CD4-positive, alpha-beta memory T cell (primary cell): ENCODE data around the gene VEGFC. TPM values are rescaled to one million over a fixed set of nuclear protein-coding genes. Genes with fewer than 3 reads are reported as not detected.

Source experiments
- CTCF ChIA-PET: fragments of 350-600 bp; sonication (Branson Sonifier 250); formaldehyde crosslinking; loops from one replicate; lab custom pipeline; 2021; ENCODE audit warnings: inconsistent platforms; ENCODE audit not compliant: partially characterized antibody; lab: Charles Lee
- POLR2A ChIA-PET: fragments of 350-600 bp; sonication (Branson Sonifier 250); formaldehyde crosslinking; loops from one replicate; lab custom pipeline; 2021; ENCODE audit not compliant: partially characterized antibody; lab: Charles Lee
- DNase-seq, 5 donors: peaks; one replicate each; pipeline versions ENCODE4 v3.0.0 to v3.0.0-alpha.2; 2020 to 2022; ENCODE audit warnings: mixed read lengths in 1 of 5
- H3K27ac ChIP-seq: one replicate; pipeline ENCODE4 v1.7.0; 2013; ENCODE audit warnings: low read depth, low read length
- H3K27me3 ChIP-seq: 2 replicates; pipeline ENCODE4 v1.7.0; 2013; ENCODE audit warnings: mild to moderate bottlenecking, low read length, moderate library complexity; ENCODE audit not compliant: insufficient read depth
- H3K36me3 ChIP-seq: 2 replicates; pipeline ENCODE4 v1.7.0; 2013; ENCODE audit warnings: mild to moderate bottlenecking, low read length, moderate library complexity; ENCODE audit not compliant: insufficient read depth
- H3K4me1 ChIP-seq: 2 replicates; pipeline ENCODE4 v1.7.0; 2013; ENCODE audit warnings: mild to moderate bottlenecking, low read length, moderate library complexity; ENCODE audit not compliant: insufficient read depth
- H3K4me3 ChIP-seq, 2 donors: one replicate each; pipeline ENCODE4 v1.7.0; 2013; ENCODE audit warnings: low read length in 2 of 2, mild to moderate bottlenecking in 1 of 2
- H3K9me3 ChIP-seq, 2 donors: one replicate each; pipeline ENCODE4 v1.7.0; 2013; ENCODE audit warnings: low read length in 2 of 2, control low read depth in 1 of 2; ENCODE audit not compliant: control insufficient read depth in 1 of 2
- H3K27ac Mint-ChIP-seq, 7 donors: one replicate each; pipeline ENCODE4 v1.8.0; 2020 to 2021; ENCODE audit warnings: mixed read lengths in 7 of 7, mild to moderate bottlenecking in 6 of 7, inconsistent platforms in 3 of 7, moderate library complexity in 3 of 7
- H3K27me3 Mint-ChIP-seq, 2 donors: one replicate each; pipeline ENCODE4 v1.8.0; 2020 to 2021; ENCODE audit warnings: mixed read lengths in 2 of 2
- H3K36me3 Mint-ChIP-seq, 2 donors: one replicate each; pipeline ENCODE4 v1.8.0; 2020 to 2021; ENCODE audit warnings: mixed read lengths in 2 of 2, inconsistent platforms in 1 of 2, mild to moderate bottlenecking in 1 of 2
- H3K4me1 Mint-ChIP-seq, 4 donors: one replicate each; pipeline ENCODE4 v1.8.0; 2020 to 2021; ENCODE audit warnings: mixed read lengths in 4 of 4, mild to moderate bottlenecking in 1 of 4
- H3K4me3 Mint-ChIP-seq, 8 donors: one replicate each; pipeline ENCODE4 v1.8.0; 2020 to 2021; ENCODE audit warnings: mixed read lengths in 8 of 8, mild to moderate bottlenecking in 7 of 8, moderate library complexity in 6 of 8, inconsistent platforms in 3 of 8
- H3K9me3 Mint-ChIP-seq, 8 donors: one replicate each; pipeline ENCODE4 v1.8.0; 2020 to 2021; ENCODE audit warnings: mixed read lengths in 8 of 8, mild to moderate bottlenecking in 5 of 8, inconsistent platforms in 3 of 8, moderate library complexity in 1 of 8
- intact Hi-C: fragments of 100-400 bp; cut with micrococcal nuclease; formaldehyde crosslinking; loops from one replicate; pipeline ENCODE4 v1.15.1; 2023
- polyA plus RNA-seq, 2 donors: library from polyadenylated mRNA; unstranded; fragments of 300-500 nt; fragmentation: Illumina TruSeq; gene quantifications; one replicate each; pipeline ENCODE4 v1.2.3, GENCODE V29; 2021
- total RNA-seq, 2 experiments: library from RNA; stranded (reverse); gene quantifications; one replicate each; pipeline ENCODE4 v1.2.3, GENCODE V29; 2021

The VEGFC gene
- total and polyA plus RNA-seq, 4 experiments from 2014 or later, result not detected

DNA sequence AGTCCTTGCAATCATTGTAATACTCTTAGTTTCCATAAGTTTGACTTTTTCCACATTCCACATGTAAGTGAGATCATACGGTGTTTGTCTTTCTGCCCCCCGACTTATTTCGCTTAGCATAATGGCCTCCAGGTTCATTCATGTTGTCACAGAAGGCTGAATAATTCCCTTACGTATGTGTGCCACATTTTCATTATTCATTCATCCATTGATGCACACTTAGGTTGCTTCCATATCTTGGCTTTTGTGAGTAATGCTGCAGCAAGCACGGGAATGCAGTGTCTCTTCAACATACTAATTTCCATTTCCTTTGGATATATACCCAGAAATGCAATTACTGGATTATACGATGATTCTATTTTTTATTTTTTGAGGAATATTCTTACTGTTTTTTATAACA lies 22.0 kb upstream of the VEGFC start:
- no peak overlapping the region for H3K4me3 ChIP-seq
- H3K4me1 Mint-ChIP-seq, result no peaks in the 10 kb centered on the region
- H3K27me3 ChIP-seq, result no peaks in the 10 kb centered on the region
- no peak overlapping the region for H3K4me3 Mint-ChIP-seq
- ChIA-PET POLR2A (no interaction called here), CTCF (no interaction called here)
- H3K27ac ChIP-seq, result no peak overlapping the region
- H3K27ac Mint-ChIP-seq, result no peak overlapping the region
- H3K9me3 Mint-ChIP-seq, result peaks cover 0 to 3% (median under 1%) of the 10 kb centered on the region in 8 donors
- no peaks in the 10 kb centered on the region for H3K4me1 ChIP-seq
- no peaks in the 10 kb centered on the region for H3K36me3 ChIP-seq
- H3K36me3 Mint-ChIP-seq, result no peaks in the 10 kb centered on the region
- no peak for DNase-seq
- no peaks in the 10 kb centered on the region for H3K9me3 ChIP-seq
- intact Hi-C loops, result no loop called here
- H3K27me3 Mint-ChIP-seq, result no peaks in the 10 kb centered on the region

DNA sequence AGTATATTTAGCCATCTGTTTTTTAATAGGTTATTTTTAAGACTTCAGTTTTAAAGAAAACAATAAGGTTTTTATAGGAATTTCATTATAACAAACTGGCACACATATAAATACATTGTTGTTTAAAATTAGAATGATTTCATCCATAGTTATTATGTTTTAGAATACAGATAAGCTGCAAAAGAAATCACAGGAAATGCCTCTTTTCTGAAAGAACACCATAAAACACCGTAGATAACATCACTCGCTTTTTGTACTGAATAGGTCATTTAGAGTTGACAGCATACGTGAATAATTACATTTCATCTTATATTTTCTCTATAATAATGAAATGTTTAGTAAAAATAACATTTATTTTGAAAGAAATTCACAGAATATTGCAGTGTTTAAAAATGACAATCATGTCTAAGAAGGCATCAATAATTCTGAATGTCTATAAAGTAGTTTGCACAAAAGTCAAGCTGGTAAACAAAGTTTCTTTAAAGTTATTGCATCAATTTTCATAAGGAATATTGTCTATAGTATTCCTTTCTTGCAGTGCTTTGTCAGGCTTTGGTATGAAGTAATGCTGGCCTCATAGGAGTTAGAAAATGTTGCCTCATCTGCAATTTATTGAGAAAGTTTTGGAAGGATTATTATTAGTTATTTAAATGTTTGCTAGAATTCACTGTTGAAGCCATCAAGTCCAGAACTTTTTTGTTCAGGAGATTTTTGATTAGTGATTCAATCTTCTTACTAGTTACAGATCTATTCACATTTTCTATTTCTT lies 17.9 kb upstream of the VEGFC start:
- Histone ChIP-seq H3K36me3 (no peaks in the 10 kb centered on the region), H3K4me1 (no peaks in the 10 kb centered on the region), H3K27me3 (no peaks in the 10 kb centered on the region), H3K9me3 (no peaks in the 10 kb centered on the region), H3K4me3 (no peak overlapping the region), H3K27ac (no peak overlapping the region)
- ChIA-PET POLR2A (no interaction called here), CTCF (no interaction called here)
- H3K27me3 Mint-ChIP-seq, result no peaks in the 10 kb centered on the region
- no peaks in the 10 kb centered on the region for H3K4me1 Mint-ChIP-seq
- peaks cover 3 to 21% (median 6%) of the 10 kb centered on the region in 8 donors for H3K9me3 Mint-ChIP-seq
- DNase-seq, result no peak
- no peaks in the 10 kb centered on the region for H3K36me3 Mint-ChIP-seq
- H3K27ac Mint-ChIP-seq, result no peak overlapping the region
- H3K4me3 Mint-ChIP-seq, result no peak overlapping the region
- intact Hi-C loops, result no loop called here

DNA sequence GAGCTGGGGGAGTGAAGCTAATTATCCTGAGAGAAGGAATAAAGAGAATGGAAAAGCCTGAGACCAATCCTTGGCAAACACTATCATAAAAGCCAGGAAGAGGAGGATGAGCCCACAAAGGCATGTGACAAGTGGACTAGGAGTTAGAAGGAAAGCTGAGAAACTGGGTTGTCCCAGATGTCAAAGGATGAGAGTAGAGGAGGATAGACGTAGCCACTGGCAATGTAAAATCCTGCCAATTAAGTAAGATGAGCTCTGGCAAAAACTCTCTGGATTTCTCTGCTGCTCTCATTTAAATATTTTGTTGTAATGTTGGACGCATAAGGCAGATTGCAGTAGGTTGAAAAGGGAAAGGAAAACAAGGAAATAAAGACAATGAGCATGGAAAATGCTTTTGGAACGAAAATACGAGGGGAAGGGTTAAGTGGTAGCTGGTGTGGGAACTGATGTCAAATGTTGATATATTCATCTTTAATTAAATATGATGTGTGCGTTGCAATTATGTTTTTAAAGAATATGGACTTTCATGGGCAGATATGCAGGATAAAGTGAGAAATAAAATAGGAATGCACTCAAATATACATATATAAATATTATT lies 14.2 kb upstream of the VEGFC start:
- no peaks in the 10 kb centered on the region for H3K27me3 ChIP-seq
- Mint-ChIP-seq H3K27me3 (no peaks in the 10 kb centered on the region), H3K4me1 (no peaks in the 10 kb centered on the region), H3K27ac (no peak overlapping the region), H3K4me3 (no peak overlapping the region), H3K36me3 (no peaks in the 10 kb centered on the region), H3K9me3 (peaks cover 3 to 19% (median 6%) of the 10 kb centered on the region in 8 donors)
- DNase-seq, result no peak
- no peaks in the 10 kb centered on the region for H3K4me1 ChIP-seq
- H3K4me3 ChIP-seq, result no peak overlapping the region
- no peak overlapping the region for H3K27ac ChIP-seq
- H3K36me3 ChIP-seq, result no peaks in the 10 kb centered on the region
- POLR2A ChIA-PET, result no interaction called here
- no peaks in the 10 kb centered on the region for H3K9me3 ChIP-seq
- CTCF ChIA-PET, result no interaction called here
- intact Hi-C loops, result no loop called here

DNA sequence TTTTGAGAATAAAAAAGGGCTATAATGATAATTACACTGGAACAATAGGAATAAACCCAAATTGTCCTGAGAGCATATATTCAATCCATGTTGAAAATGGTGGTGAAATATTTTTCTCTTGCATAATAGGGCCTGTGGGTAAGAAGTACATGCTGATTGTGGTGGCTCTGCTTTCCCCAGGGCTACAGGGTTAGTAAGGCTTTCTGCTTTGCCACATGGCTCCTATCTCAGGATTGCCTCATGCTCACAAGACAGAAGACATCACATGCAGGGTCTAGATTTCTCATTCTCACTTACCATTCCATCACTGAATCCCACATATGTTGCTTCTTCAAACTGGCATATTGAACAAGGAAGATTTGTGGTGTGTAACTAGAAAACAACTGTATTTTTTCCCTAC lies 12.4 kb upstream of the VEGFC start:
- CTCF ChIA-PET, result no interaction called here
- H3K9me3 Mint-ChIP-seq, result peaks cover 3 to 19% (median 7%) of the 10 kb centered on the region in 8 donors
- Histone ChIP-seq H3K36me3 (no peaks in the 10 kb centered on the region), H3K27me3 (no peaks in the 10 kb centered on the region), H3K4me3 (no peak overlapping the region), H3K4me1 (no peaks in the 10 kb centered on the region), H3K27ac (no peak overlapping the region), H3K9me3 (no peaks in the 10 kb centered on the region)
- DNase-seq, result no peak
- H3K27me3 Mint-ChIP-seq, result no peaks in the 10 kb centered on the region
- POLR2A ChIA-PET, result no interaction called here
- no peaks in the 10 kb centered on the region for H3K36me3 Mint-ChIP-seq
- intact Hi-C loops, result no loop called here
- H3K27ac Mint-ChIP-seq, result no peak overlapping the region
- no peak overlapping the region for H3K4me3 Mint-ChIP-seq
- H3K4me1 Mint-ChIP-seq, result no peaks in the 10 kb centered on the region

DNA sequence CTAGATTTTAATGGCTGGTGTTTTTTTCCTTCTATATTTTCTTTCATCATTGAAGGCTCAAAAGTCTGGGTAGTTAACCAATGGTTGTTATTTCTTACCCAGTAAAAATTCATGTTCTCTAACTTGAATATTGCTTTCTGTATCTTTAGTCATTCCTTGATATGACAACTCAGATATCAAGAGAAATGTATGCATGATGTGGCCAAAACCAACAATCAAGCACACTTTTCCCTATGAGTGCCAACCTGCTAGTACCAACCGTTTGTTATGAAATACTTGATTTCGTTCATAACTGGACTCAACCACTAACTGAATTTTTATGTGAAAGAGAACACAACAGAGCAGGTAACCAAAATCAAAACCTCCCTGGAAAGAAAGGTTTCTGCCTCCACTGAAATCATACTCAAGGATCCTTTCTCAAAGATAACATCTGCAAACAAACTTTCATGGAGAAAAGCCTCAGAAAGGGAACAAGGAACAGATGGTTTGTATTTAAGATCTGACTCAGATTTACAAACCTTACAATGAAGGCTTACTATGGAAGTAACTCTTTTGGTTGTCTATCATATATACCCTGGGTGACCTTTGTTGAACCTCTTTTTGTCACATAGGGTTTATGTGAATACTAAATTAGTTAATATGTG lies 8.3 kb upstream of the VEGFC start:
- Mint-ChIP-seq H3K9me3 (peaks cover 0 to 12% (median 4%) of the 10 kb centered on the region in 8 donors), H3K36me3 (no peaks in the 10 kb centered on the region), H3K4me3 (no peak overlapping the region), H3K27me3 (peaks cover 0 to 2% of the 10 kb centered on the region in 2 donors), H3K4me1 (no peaks in the 10 kb centered on the region), H3K27ac (no peak overlapping the region)
- DNase-seq, result no peak
- Histone ChIP-seq H3K36me3 (no peaks in the 10 kb centered on the region), H3K27ac (no peak overlapping the region), H3K4me3 (no peak overlapping the region), H3K4me1 (no peaks in the 10 kb centered on the region), H3K27me3 (no peaks in the 10 kb centered on the region), H3K9me3 (no peaks in the 10 kb centered on the region)
- ChIA-PET POLR2A (no interaction called here), CTCF (no interaction called here)
- intact Hi-C loops, result no loop called here

DNA sequence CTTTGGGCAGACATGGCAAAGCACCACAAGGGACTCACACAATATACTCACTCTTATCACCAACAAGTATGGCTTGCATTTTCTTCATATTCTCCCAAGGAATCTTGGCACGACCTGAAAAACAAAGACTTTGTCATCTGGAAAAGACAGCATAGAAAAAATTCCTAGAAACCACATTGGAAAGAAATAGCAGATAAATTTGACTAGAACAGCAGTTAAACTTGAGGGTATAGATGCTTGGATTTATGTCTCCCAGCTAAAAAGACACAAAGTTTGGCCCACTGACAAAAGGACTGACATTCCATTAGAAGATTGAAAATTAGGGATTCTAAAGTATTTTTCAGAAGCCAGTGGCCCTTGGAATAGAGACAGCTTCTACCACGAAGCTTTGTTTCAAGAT lies 6.9 kb upstream of the VEGFC start:
- Histone ChIP-seq H3K4me3 (no peak overlapping the region), H3K9me3 (no peaks in the 10 kb centered on the region), H3K4me1 (no peaks in the 10 kb centered on the region), H3K27ac (no peak overlapping the region), H3K36me3 (no peaks in the 10 kb centered on the region), H3K27me3 (no peaks in the 10 kb centered on the region)
- H3K27me3 Mint-ChIP-seq, result peaks cover 2 to 4% of the 10 kb centered on the region in 2 donors
- no peaks in the 10 kb centered on the region for H3K4me1 Mint-ChIP-seq
- H3K9me3 Mint-ChIP-seq, result peaks cover 0 to 10% (median 4%) of the 10 kb centered on the region in 8 donors
- H3K27ac Mint-ChIP-seq, result no peak overlapping the region
- no peak overlapping the region for H3K4me3 Mint-ChIP-seq
- ChIA-PET POLR2A (no interaction called here), CTCF (no interaction called here)
- no peaks in the 10 kb centered on the region for H3K36me3 Mint-ChIP-seq
- intact Hi-C loops, result no loop called here
- no peak for DNase-seq

DNA sequence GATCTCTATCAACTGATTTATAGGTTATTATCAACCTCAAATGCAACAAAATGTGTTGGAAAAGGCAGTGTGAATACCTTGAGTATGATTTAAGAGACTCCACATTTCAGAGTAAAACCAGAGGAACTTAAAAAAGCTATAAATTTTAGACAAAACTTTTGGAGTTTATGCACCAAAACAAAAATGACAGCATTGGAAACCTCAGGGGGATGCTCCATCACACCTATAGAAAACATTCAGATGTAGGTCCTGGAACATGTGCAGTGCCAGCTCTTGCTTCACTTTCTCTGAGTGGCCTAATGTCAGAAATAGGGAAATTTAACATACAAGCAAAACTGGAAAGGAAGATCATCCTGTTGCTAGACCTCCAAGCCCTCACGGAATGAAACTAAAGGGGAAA lies 5.8 kb upstream of the VEGFC start:
- intact Hi-C loops, result no loop called here
- Mint-ChIP-seq H3K4me3 (no peak overlapping the region), H3K36me3 (no peaks in the 10 kb centered on the region), H3K27ac (no peak overlapping the region), H3K27me3 (peaks cover 13% of the 10 kb centered on the region in 2 donors), H3K9me3 (peaks cover 0 to 9% (median 5%) of the 10 kb centered on the region in 8 donors), H3K4me1 (peaks cover 0 to 6% (median 2%) of the 10 kb centered on the region in 4 donors)
- no peaks in the 10 kb centered on the region for H3K36me3 ChIP-seq
- no peaks in the 10 kb centered on the region for H3K27me3 ChIP-seq
- no peak overlapping the region for H3K4me3 ChIP-seq
- ChIA-PET CTCF (no interaction called here), POLR2A (no interaction called here)
- no peak for DNase-seq
- H3K27ac ChIP-seq, result no peak overlapping the region
- no peaks in the 10 kb centered on the region for H3K9me3 ChIP-seq
- no peaks in the 10 kb centered on the region for H3K4me1 ChIP-seq
